DOHH2 (cell line): ENCODE data around the gene MLXIP.

Experiments used
- H3F3A ChIP-seq: fragments of 200-600 bp; sonication (generic), shearing (Covaris generic); 2 replicates; pipeline ENCODE4 v1.6.0; 2016; ENCODE audit warnings: antibody characterized with exemption, mild to moderate bottlenecking; ENCODE audit not compliant: control insufficient read depth, insufficient read depth
- H3K27ac ChIP-seq: fragments of 200-600 bp; sonication (generic); 2 replicates; pipeline ENCODE4 v1.5.1; 2014; ENCODE audit warnings: low read depth, mild to moderate bottlenecking, low read length, moderate library complexity
- H3K27me3 ChIP-seq: fragments of 200-600 bp; sonication (generic); 2 replicates; pipeline ENCODE4 v1.6.1; 2014; ENCODE audit warnings: mild to moderate bottlenecking, low read length, mixed read lengths; ENCODE audit not compliant: control insufficient read depth
- H3K36me3 ChIP-seq: fragments of 200-600 bp; sonication (generic); 2 replicates; pipeline ENCODE4 v1.6.1; 2014; ENCODE audit warnings: mild to moderate bottlenecking, low read length, moderate library complexity, mixed read lengths; ENCODE audit not compliant: control insufficient read depth
- H3K4me1 ChIP-seq: fragments of 200-600 bp; sonication (generic); 2 replicates; pipeline ENCODE4 v1.6.1; 2014; ENCODE audit warnings: mild to moderate bottlenecking, low read length, mixed read lengths; ENCODE audit not compliant: control insufficient read depth
- H3K4me2 ChIP-seq: fragments of 200-600 bp; sonication (generic); 2 replicates; pipeline ENCODE4 v1.6.0; 2014; ENCODE audit warnings: mild to moderate bottlenecking, low read length, moderate library complexity
- H3K4me3 ChIP-seq: fragments of 200-600 bp; sonication (generic); 2 replicates; pipeline ENCODE4 v1.5.1; 2014; ENCODE audit warnings: mild to moderate bottlenecking, low read length, mixed read lengths
- H3K79me2 ChIP-seq: fragments of 200-600 bp; sonication (generic); 2 replicates; pipeline ENCODE4 v1.6.1; 2014; ENCODE audit warnings: mild to moderate bottlenecking, low read length, mixed read lengths; ENCODE audit not compliant: control insufficient read depth
- H3K9me2 ChIP-seq: fragments of 200-600 bp; sonication (generic); replicated peaks from 2 replicates; pipeline ENCODE4 v1.6.1; 2014; ENCODE audit warnings: mild to moderate bottlenecking, low read length, mixed read lengths; ENCODE audit not compliant: control insufficient read depth
- H3K9me3 ChIP-seq: fragments of 200-600 bp; sonication (generic); 2 replicates; pipeline ENCODE4 v1.6.1; 2014; ENCODE audit warnings: antibody characterized with exemption, low read length, mixed read lengths; ENCODE audit not compliant: control insufficient read depth, insufficient read depth
- H4K20me1 ChIP-seq: fragments of 200-600 bp; sonication (generic); 2 replicates; pipeline ENCODE4 v1.6.0; 2014; ENCODE audit warnings: low read depth, mild to moderate bottlenecking, antibody characterized with exemption, low read length, moderate library complexity; ENCODE audit not compliant: control insufficient read depth, insufficient read depth
- EZH2phosphoT487 ChIP-seq: fragments of 200-600 bp; sonication (generic); IDR thresholded peaks from 2 replicates; pipeline ENCODE4 v1.6.1; 2017; ENCODE audit warnings: borderline replicate concordance, mild to moderate bottlenecking, antibody characterized with exemption, low read length, moderate library complexity, mixed read lengths
- TF ChIP-seq, protein P1 (sequence below): fragments of 200-600 bp; sonication (generic); IDR thresholded peaks from one replicate; pipeline ENCODE4 v1.5.1; 2014; ENCODE audit warnings: antibody characterized with exemption, mild to moderate bottlenecking, low read depth, low read length; ENCODE audit not compliant: poor library complexity, severe bottlenecking

Gene MLXIP

DNA sequence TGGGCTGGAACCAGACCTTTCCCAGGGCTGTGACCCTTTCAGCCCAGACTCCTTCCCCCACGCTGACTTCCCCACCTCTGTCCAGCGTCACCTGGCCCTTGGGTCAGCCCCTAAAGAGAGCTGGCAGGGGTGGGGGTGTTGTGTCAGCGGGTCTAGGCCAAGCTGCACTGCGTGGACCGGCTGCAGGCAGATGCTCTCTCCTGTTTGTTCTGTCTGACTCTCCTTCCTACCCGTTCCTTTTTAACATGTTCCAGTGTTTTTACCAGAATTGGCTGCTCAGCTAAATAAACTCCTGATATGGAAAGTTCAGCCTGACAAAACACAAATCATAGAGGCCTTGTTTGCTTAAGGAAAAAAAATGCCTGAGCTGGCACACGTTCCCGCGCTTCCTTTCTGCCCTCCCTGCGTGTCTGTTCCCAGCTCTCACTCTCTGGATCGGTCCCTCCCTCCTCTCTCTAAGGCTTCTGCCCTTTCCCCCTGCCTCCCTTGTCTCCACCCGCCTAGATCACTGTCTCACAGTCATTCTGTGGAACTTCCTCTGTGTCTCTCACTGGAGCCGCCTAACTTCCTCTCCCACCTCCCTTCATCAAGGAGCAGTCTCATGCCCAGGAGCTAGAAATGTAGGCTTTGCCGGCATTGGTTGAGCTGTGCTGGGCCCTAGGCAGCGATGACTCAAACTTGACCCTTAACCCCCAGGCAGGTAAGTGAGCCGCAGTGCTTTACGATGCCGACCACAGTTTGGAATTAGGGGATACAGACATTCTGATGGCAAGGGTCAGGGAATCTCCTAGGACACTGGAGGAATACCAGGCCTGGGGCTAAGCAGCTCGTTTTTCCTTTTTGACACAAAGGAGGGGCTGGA lies 15.5 kb upstream of the MLXIP start:
- H3K27me3 ChIP-seq, result no peaks in the 10 kb centered on the region
- peaks cover 30% of the 10 kb centered on the region for H3K4me1 ChIP-seq
- H4K20me1 ChIP-seq, result no peaks in the 10 kb centered on the region
- H3K4me2 ChIP-seq, result peak overlapping the region; percentile 61
- H3K36me3 ChIP-seq, result peaks cover 31% of the 10 kb centered on the region
- H3K4me3 ChIP-seq, result no peak overlapping the region
- no peaks in the 10 kb centered on the region for H3K9me3 ChIP-seq
- H3K79me2 ChIP-seq, result no peaks in the 10 kb centered on the region
- peak overlapping the region; percentile 23; the same call in 1 of the 2 replicates for H3K27ac ChIP-seq
- no peak for TF ChIP-seq EZH2phosphoT487
- TF ChIP-seq, protein P1, sequence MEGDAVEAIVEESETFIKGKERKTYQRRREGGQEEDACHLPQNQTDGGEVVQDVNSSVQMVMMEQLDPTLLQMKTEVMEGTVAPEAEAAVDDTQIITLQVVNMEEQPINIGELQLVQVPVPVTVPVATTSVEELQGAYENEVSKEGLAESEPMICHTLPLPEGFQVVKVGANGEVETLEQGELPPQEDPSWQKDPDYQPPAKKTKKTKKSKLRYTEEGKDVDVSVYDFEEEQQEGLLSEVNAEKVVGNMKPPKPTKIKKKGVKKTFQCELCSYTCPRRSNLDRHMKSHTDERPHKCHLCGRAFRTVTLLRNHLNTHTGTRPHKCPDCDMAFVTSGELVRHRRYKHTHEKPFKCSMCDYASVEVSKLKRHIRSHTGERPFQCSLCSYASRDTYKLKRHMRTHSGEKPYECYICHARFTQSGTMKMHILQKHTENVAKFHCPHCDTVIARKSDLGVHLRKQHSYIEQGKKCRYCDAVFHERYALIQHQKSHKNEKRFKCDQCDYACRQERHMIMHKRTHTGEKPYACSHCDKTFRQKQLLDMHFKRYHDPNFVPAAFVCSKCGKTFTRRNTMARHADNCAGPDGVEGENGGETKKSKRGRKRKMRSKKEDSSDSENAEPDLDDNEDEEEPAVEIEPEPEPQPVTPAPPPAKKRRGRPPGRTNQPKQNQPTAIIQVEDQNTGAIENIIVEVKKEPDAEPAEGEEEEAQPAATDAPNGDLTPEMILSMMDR, result no peak
- peaks cover 50% of the 10 kb centered on the region for H3F3A ChIP-seq
- no peaks in the 10 kb centered on the region for H3K9me2 ChIP-seq

- H3K4me1 ChIP-seq, result peaks cover 34% of the 10 kb centered on the region
- peaks cover 26% of the 10 kb centered on the region for H3K36me3 ChIP-seq
- H3F3A ChIP-seq, result peaks cover 48% of the 10 kb centered on the region
- peak overlapping the region; percentile 61 for H3K4me2 ChIP-seq
- no peaks in the 10 kb centered on the region for H4K20me1 ChIP-seq
- no peaks in the 10 kb centered on the region for H3K79me2 ChIP-seq
- no peaks in the 10 kb centered on the region for H3K9me3 ChIP-seq
- no peak for TF ChIP-seq EZH2phosphoT487
- TF ChIP-seq, protein P1, result no peak
- H3K4me3 ChIP-seq, result 0 out of 2 replicates have a peak overlapping the region, but pooled peaks have one; percentile 13
- H3K9me2 ChIP-seq, result no peaks in the 10 kb centered on the region
- no peaks in the 10 kb centered on the region for H3K27me3 ChIP-seq
- H3K27ac ChIP-seq, result peak overlapping the region; percentile 23; the same call in 1 of the 2 replicates
Measured at GRCh38 chr12:122063694-122064024, 14.9 kb upstream of the MLXIP start.

DNA sequence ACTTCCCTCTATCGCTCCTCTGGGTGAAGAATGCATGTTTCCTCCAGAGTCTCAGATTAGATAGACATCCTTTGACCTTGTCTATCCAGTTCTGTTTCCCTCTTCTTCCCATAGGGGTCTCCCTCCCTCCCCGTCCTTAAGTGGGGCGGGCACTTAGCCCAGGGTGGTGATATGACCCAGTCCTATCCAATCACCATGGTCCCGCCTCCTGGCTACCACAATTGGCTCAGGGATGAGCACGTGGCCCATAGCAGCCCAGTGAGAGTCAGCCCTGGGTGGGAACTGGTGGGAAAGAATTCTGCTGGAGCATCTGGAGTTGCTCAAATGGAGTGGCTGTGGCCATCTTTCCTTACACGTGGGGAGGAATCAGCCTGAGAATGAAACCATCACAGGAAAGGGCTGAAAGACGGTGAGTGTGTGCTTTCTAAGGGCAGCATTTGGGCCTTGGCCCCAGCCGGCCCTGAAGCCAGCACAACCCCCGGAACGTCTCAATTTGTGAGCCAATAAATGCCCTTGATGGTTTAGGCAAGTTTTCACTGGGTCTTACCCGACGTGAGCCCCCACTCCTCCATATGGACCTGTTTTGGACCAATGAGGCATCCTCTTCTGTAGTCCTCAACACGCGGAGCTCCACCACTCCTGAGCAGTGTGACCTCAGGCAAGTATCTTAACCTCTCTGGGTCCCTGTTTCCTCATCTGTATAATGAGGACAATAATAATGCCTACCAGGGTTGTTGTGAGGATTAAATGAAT lies 14.4 kb upstream of the MLXIP start:
- Histone ChIP-seq H3K4me2 (peak overlapping the region; percentile 61), H3K27ac (peak overlapping the region; percentile 23; the same call in 1 of the 2 replicates)

More for the DNA sequence above, 14.4 kb upstream of the MLXIP start:
- Histone ChIP-seq H4K20me1 (no peaks in the 10 kb centered on the region), H3K4me3 (peak overlapping the region; percentile 58), H3K36me3 (peaks cover 21% of the 10 kb centered on the region), H3K9me3 (no peaks in the 10 kb centered on the region), H3K27me3 (no peaks in the 10 kb centered on the region), H3K4me1 (peaks cover 34% of the 10 kb centered on the region), H3F3A (peaks cover 43% of the 10 kb centered on the region), H3K9me2 (no peaks in the 10 kb centered on the region), H3K79me2 (no peaks in the 10 kb centered on the region)
- TF ChIP-seq, protein P1, result peak; percentile 85
- no peak for TF ChIP-seq EZH2phosphoT487
